Keratinocyte (primary cell): Measurements from ENCODE around the gene RAPGEF4. TPM values are rescaled to one million over a fixed set of nuclear protein-coding genes. Genes with fewer than 3 reads are reported as not detected.

ENCODE experiments used
- DNase-seq: peaks from one replicate; pipeline ENCODE4 v3.0.0-alpha.2; 2011; ENCODE audit warnings: low read depth, missing footprints, low spot score
- FAIRE-seq: peaks from 2 replicates; lab custom pipeline; 2011; peaks lifted over from hg19 to GRCh38; lab: Jason Lieb, UNC
- H2AFZ ChIP-seq: 2 replicates; pipeline ENCODE4 v1.6.0; 2012; ENCODE audit warnings: low read length, control low read depth, inconsistent platforms; ENCODE audit not compliant: control insufficient read depth
- H3K27ac ChIP-seq: 2 replicates; pipeline ENCODE4 v1.5.1; 2011; ENCODE audit warnings: low read length; ENCODE audit not compliant: control insufficient read depth, insufficient read depth
- H3K27me3 ChIP-seq: 3 replicates; pipeline ENCODE4 v1.6.0; 2011; ENCODE audit warnings: low read length; ENCODE audit not compliant: control insufficient read depth, insufficient read depth; ENCODE audit errors: extremely low read depth
- H3K36me3 ChIP-seq, 2 experiments: 2 replicates in 1 of 2; 3 replicates in 1 of 2; pipeline ENCODE4 v1.5.1; 2011; ENCODE audit warnings: low read length in 2 of 2, mild to moderate bottlenecking in 1 of 2; ENCODE audit not compliant: control insufficient read depth in 2 of 2, insufficient read depth in 2 of 2; ENCODE audit errors: extremely low read depth in 1 of 2
- H3K4me1 ChIP-seq: 3 replicates; pipeline ENCODE4 v1.5.1; 2011; ENCODE audit warnings: low read length; ENCODE audit not compliant: control insufficient read depth, insufficient read depth; ENCODE audit errors: extremely low read depth
- H3K4me2 ChIP-seq: 3 replicates; pipeline ENCODE4 v1.6.0; 2011; ENCODE audit warnings: low read depth, low read length; ENCODE audit not compliant: control insufficient read depth, insufficient read depth; ENCODE audit errors: extremely low read depth
- H3K4me3 ChIP-seq, 3 experiments: fragments of 200-600 bp in 1 of 3; sonication (generic) in 1 of 3; 2 replicates in 2 of 3; 3 replicates in 1 of 3; pipeline ENCODE4 v1.5.1; 2011 to 2016; ENCODE audit warnings: low read length in 3 of 3, mild to moderate bottlenecking in 3 of 3, control low read depth in 2 of 3, inconsistent platforms in 1 of 3, low read depth in 1 of 3, mixed read lengths in 1 of 3, mixed run types in 1 of 3, moderate library complexity in 1 of 3; ENCODE audit not compliant: control insufficient read depth in 2 of 3, insufficient read depth in 2 of 3; ENCODE audit errors: extremely low read depth in 1 of 3
- H3K79me2 ChIP-seq: 2 replicates; pipeline ENCODE4 v1.6.0; 2012; ENCODE audit warnings: low read length; ENCODE audit not compliant: control insufficient read depth, insufficient read depth
- H3K9ac ChIP-seq: 3 replicates; pipeline ENCODE4 v1.6.0; 2011; ENCODE audit warnings: low read length; ENCODE audit not compliant: control insufficient read depth, insufficient read depth; ENCODE audit errors: extremely low read depth
- H3K9me1 ChIP-seq: 3 replicates; pipeline ENCODE4 v1.6.0; 2011; ENCODE audit warnings: low read length; ENCODE audit not compliant: control insufficient read depth, insufficient read depth; ENCODE audit errors: extremely low read depth
- H3K9me3 ChIP-seq: 2 replicates; pipeline ENCODE4 v1.5.1; 2012; ENCODE audit warnings: low read depth, low read length; ENCODE audit not compliant: control insufficient read depth
- H4K20me1 ChIP-seq: 3 replicates; pipeline ENCODE4 v1.6.0; 2011; ENCODE audit warnings: low read length; ENCODE audit not compliant: control insufficient read depth, insufficient read depth; ENCODE audit errors: extremely low read depth
- EZH2 ChIP-seq: IDR thresholded peaks from one replicate; pipeline ENCODE4 v1.6.1; 2012; ENCODE audit warnings: inconsistent platforms, mild to moderate bottlenecking, low read length, moderate library complexity
- dilution Hi-C: fragments of 300-500 bp; cut with MboI; formaldehyde crosslinking; loops from one replicate; pipeline ENCODE4 v1.7.0; 2020; ENCODE audit warnings: low sequenced_read_pairs; ENCODE audit not compliant: extremely low pct_ligation_motif_present
- polyA plus RNA-seq, 5 experiments: library from polyadenylated mRNA; depleted of rRNA in 3 of 5; stranded (reverse) in 3 of 5; stranded (forward) in 1 of 5; unstranded in 1 of 5; fragments of >200 nt; gene quantifications; 1 replicate in 1 of 5; 2 replicates in 3 of 5; 3 replicates in 1 of 5; pipeline versions ENCODE4 v1.2.1 to v1.2.3, GENCODE V29; 2011 to 2012; ENCODE audit warnings: missing spikeins in 2 of 5, low read depth in 1 of 5, low replicate concordance in 1 of 5
- TF ChIP-seq, protein P1 (sequence below), 3 experiments: IDR thresholded peaks in 1 of 3; conservative IDR thresholded peaks in 1 of 3; optimal IDR thresholded peaks in 1 of 3; 2 replicates in 2 of 3; 3 replicates in 1 of 3; pipeline versions ENCODE3 to v1.5.1; 2011; ENCODE audit warnings: low read length in 3 of 3, mild to moderate bottlenecking in 3 of 3, moderate library complexity in 2 of 3, control low read depth in 1 of 3, inconsistent platforms in 1 of 3; ENCODE audit not compliant: insufficient read depth in 2 of 3; ENCODE audit errors: extremely low read depth in 1 of 3

Gene RAPGEF4
- polyA plus RNA-seq, 1 donor (not counting 4 experiments of a cell fraction or from before 2014, with no cell fraction given) = 1.6 TPM

DNA sequence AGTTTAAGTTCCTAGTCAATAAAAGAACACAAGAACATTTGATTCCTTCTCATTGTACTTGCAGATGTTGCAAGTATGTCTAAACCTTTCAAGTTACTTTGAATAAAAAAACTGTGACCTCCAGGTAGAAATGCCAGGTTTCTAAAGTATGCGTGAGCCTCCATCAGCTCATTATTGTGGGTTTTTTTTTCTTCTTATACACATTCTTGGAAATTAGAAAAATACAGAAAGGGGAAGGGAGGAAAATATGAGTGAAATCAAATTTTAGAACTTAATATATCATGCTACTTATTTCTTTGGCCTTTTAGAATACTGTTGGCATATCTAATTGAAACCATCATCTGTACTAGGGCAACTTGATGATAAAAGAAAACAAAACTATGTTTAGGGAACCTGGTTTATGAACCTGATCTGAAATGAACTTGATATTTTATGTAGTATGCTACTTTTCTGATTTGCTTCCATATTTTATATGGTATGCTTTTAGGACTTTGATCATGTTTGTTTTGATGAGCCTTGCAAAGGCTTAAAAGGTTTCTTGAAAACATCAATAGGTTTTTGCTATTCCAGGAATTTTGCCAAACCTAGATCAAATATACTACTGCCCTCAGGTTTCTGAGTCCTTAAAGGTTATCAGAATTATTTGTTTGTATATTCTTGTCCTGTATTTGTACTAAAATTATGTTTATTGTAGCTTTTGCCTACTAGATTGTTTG is 209.3 kb downstream of the RAPGEF4 start:
- peak; percentile 60 for FAIRE-seq
- no peak overlapping the region for H3K9ac ChIP-seq
- H3K9me1 ChIP-seq = no peaks in the 10 kb centered on the region
- H4K20me1 ChIP-seq = no peaks in the 10 kb centered on the region
- dilution Hi-C loops = no loop called here
- H3K4me2 ChIP-seq = no peak overlapping the region
- H3K9me3 ChIP-seq = peaks cover 2% of the 10 kb centered on the region
- H3K27me3 ChIP-seq = no peaks in the 10 kb centered on the region
- peaks cover 4% of the 10 kb centered on the region for H3K4me1 ChIP-seq
- TF ChIP-seq, protein P1, sequence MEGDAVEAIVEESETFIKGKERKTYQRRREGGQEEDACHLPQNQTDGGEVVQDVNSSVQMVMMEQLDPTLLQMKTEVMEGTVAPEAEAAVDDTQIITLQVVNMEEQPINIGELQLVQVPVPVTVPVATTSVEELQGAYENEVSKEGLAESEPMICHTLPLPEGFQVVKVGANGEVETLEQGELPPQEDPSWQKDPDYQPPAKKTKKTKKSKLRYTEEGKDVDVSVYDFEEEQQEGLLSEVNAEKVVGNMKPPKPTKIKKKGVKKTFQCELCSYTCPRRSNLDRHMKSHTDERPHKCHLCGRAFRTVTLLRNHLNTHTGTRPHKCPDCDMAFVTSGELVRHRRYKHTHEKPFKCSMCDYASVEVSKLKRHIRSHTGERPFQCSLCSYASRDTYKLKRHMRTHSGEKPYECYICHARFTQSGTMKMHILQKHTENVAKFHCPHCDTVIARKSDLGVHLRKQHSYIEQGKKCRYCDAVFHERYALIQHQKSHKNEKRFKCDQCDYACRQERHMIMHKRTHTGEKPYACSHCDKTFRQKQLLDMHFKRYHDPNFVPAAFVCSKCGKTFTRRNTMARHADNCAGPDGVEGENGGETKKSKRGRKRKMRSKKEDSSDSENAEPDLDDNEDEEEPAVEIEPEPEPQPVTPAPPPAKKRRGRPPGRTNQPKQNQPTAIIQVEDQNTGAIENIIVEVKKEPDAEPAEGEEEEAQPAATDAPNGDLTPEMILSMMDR (optimal IDR thresholded peaks at IDR 0.05 in 1 of 3, IDR thresholded peaks at IDR 0.05 in 1 of 3, conservative IDR thresholded peaks at IDR 0.05 in 1 of 3; ENCODE audit: extremely low read depth in 1 of 3, insufficient read depth in 2 of 3, low read length in 3 of 3) = no peak
- TF ChIP-seq EZH2 = no peak
- no peaks in the 10 kb centered on the region for H3K36me3 ChIP-seq
- H3K79me2 ChIP-seq = no peaks in the 10 kb centered on the region
- no peak for DNase-seq
- no peak overlapping the region for H2AFZ ChIP-seq
- H3K27ac ChIP-seq = no peak overlapping the region
- H3K4me3 ChIP-seq = no peak overlapping the region

DNA sequence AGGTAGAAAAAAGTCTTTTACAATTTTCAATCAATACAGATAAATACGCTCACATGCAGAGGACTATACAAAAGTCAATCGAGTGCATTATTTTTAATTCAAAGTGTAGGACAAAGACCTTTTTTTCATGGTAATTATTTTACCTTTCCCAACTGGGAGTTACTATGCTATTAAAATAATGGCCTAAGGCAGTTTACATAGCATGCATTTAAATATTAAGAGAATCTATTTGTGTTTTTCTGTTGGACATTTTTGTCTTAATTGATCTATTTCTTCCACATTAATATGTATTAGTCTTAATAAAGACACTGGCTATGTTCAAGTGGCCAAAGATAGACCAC is 209.8 kb downstream of the RAPGEF4 start:
- no peaks in the 10 kb centered on the region for H3K36me3 ChIP-seq
- DNase-seq (no peak), FAIRE-seq (no peak)
- no peaks in the 10 kb centered on the region for H3K9me1 ChIP-seq
- H3K4me2 ChIP-seq = no peak overlapping the region
- H3K27ac ChIP-seq = no peak overlapping the region
- dilution Hi-C loops = no loop called here
- H4K20me1 ChIP-seq = no peaks in the 10 kb centered on the region
- no peak for TF ChIP-seq EZH2
- TF ChIP-seq, protein P1 (optimal IDR thresholded peaks at IDR 0.05 in 1 of 3, IDR thresholded peaks at IDR 0.05 in 1 of 3, conservative IDR thresholded peaks at IDR 0.05 in 1 of 3; ENCODE audit: extremely low read depth in 1 of 3, insufficient read depth in 2 of 3, low read length in 3 of 3) = no peak
- H3K4me3 ChIP-seq = no peak overlapping the region
- no peaks in the 10 kb centered on the region for H3K27me3 ChIP-seq
- peaks cover 4% of the 10 kb centered on the region for H3K4me1 ChIP-seq
- H3K9me3 ChIP-seq = no peaks in the 10 kb centered on the region
- no peaks in the 10 kb centered on the region for H3K79me2 ChIP-seq
- H3K9ac ChIP-seq = no peak overlapping the region
- H2AFZ ChIP-seq = no peak overlapping the region
